ENCODE measurements around the gene POLG. TPM values are rescaled to one million over a fixed set of nuclear protein-coding genes. Genes with fewer than 3 reads are reported as not detected.
"Not testable (repeated sequence)": the region's sequence is repeated elsewhere in the genome, so short reads cannot be mapped to it uniquely, and the experiment has no call there.

The POLG gene
- polyA plus RNA-seq, 3 donors, result 19.6 to 44.8 (median 31.3) TPM

DNA sequence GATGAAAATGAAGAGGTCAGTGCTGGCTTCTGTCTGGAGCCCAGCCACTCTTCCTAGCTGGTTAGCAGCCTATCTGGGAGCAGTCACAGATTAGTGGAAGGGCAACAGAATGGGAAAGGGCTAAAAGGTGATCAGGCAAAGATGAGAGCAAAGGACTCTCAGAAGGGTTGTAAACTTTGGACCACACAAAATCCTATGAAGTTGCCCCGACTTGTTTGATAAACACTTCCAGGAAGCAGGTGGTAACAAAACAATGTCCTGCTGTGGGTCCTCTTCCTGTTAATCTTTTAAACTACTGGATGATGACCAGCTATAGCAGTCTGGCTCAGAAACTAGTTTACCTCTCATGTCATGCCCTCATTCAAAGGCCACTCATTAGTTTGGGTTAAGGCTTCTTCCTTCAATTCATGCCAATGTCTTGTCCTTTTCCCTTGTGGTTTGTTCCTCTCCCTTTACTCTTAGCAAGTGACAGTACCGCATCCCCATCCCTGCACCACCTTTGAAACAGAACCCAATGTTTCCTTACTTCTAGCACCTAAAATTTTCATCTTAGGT is 19.2 kb downstream of the POLG start:
- WGBS, 3 donors, result 66 to 85% (median 71%) methylated on average over 2 of the region's 2 CpGs

DNA sequence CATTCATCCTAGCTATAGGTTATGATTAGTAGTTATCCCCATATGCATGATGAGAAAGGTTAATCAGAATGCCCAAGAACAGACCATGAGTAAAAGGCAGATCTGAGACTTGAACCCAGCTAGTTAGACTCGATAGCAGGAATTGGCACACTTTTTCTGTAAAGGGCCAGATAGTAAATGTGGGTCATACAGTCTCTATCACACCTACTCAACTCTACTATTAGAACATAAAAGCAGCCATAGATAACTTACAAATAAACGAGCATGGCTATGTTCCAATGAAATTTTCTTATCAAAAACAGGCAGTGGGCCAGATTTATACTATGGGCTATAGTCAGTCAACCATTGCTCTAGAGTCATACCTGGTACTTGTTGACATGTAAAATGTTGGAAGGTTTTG is 24.6 kb downstream of the POLG start:
- WGBS, 3 donors, result 42 to 89% (median 81%) methylated on average over 2 of the region's 2 CpGs
- no peak overlapping the region for H3K27ac ChIP-seq (ENCODE audit: low read depth, low read length)

More for the DNA sequence above, 19.2 kb downstream of the POLG start:
- no peak overlapping the region for H3K27ac ChIP-seq (ENCODE audit: low read depth, low read length)

DNA sequence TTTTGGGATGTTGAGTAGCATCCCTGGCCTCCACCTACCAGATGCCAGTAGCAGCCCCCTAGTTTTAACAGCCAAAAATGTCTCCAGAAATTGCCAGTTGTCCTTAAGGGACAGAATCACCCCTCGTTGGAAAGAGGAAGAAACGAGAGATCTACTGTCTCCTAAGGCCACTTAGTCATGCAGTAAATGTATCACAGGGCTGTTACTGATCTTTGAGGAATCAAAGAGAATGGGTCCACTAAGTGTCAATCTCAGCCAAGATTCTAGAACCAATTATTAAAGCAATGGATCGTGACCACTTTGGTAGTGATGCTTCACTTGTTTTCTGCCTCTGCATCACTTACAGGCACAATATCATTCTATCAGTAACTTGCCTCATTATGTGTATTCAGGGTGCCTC is 26.4 kb downstream of the POLG start:
- no peak overlapping the region for H3K27ac ChIP-seq (ENCODE audit: low read depth, low read length)
- WGBS, 3 donors, result 62 to 66% (median 63%) methylated on average over 3 of the region's 3 CpGs

DNA sequence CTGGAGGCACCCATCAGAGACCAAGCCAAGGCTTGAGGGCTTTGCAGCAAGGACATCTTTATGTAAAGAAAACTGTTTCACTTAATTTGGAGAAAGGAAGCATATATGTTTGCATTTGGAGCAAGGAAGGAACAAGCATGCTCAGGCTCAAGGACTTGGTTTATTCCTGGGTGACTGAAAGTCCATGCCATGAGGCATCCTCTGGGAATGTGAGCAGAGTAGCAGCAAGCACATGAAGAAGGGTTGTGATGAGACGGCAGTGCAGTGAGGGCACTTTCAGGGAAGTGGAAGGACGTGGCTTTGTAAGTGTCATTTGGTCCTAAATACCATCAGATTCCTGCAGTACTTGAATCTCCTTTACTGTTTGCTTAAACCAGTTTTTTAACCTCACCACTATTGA is 26.8 kb downstream of the POLG start:
- H3K27ac ChIP-seq (ENCODE audit: low read depth, low read length), result no peak overlapping the region
- 94 to 100% (median 98%) methylated on average over 2 of the region's 2 CpGs for whole genome bisulfite sequencing, 3 donors

DNA sequence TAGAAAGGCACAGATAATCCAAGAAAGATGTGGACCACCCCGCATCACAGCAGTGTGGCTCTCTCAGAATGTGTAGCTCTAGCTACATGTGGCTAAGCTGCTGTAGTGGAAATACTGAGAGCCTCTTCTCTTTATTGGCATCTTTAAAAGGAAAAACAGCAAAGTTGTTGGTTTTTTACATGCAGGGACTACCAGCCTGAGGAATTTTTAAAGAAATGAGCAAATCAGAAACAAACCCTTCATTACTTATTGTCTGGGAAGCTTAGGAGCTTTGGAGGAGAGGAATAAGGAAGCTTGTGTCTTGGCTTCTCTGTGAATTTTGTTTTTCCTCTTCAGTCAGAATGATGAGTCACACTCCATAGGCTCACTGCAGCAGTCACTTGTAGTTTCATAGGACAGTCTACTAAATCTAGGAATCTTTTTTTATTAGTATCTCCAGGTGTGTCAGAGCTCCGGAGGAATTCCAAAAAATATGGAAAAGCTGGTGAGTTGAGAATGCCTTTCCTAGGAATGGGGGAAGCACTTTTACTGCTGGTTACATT is 27.5 kb downstream of the POLG start:
- WGBS, 3 donors, result 97 to 100% (median 99%) methylated on average over 2 of the region's 2 CpGs
- H3K27ac ChIP-seq (ENCODE audit: low read depth, low read length), result no peak overlapping the region

DNA sequence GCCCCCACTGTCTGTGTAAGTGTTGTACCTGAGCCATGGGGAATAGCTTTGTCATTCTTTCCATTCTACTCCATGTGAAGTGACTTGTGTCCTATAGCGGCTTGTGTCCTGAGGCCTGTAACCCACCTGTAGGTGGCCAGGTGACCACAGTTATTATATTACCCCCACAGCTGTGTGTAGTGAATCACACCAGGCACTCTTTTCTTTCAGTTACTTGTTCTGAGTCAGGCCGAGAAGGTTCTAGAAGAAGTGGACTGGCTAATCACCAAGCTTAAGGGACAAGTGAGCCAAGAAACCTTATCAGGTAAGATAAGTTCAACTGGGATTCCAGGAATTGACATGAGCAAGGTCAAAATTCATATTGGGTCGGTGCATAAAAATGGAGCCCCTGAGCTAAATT is 29.2 kb downstream of the POLG start:
- WGBS, 3 donors, result 65 to 98% (median 92%) methylated on average over 3 of the region's 3 CpGs
- H3K27ac ChIP-seq (ENCODE audit: low read depth, low read length), result no peak overlapping the region

DNA sequence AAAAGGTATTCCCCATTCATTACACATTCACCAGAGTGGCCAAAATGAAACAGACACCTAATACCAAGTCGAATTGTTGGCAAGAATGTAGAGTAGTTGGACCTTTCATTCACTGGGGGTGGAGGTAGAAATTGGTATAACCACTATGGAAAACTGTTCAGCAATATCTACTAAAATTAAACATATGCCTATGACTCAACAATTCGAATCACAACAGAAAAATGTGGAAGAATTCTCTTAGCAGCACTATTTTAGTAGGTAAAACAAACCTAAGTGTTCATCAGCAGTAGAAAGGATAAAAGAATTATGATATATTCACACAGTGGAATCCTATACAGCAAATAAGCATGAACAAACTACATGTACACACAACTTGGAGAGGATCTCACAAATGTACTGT is 30.6 kb downstream of the POLG start:
- H3K27ac ChIP-seq (ENCODE audit: low read depth, low read length), result no peak overlapping the region
- WGBS, 3 donors, result 93 to 99% (median 96%) methylated on average over 2 of the region's 2 CpGs

DNA sequence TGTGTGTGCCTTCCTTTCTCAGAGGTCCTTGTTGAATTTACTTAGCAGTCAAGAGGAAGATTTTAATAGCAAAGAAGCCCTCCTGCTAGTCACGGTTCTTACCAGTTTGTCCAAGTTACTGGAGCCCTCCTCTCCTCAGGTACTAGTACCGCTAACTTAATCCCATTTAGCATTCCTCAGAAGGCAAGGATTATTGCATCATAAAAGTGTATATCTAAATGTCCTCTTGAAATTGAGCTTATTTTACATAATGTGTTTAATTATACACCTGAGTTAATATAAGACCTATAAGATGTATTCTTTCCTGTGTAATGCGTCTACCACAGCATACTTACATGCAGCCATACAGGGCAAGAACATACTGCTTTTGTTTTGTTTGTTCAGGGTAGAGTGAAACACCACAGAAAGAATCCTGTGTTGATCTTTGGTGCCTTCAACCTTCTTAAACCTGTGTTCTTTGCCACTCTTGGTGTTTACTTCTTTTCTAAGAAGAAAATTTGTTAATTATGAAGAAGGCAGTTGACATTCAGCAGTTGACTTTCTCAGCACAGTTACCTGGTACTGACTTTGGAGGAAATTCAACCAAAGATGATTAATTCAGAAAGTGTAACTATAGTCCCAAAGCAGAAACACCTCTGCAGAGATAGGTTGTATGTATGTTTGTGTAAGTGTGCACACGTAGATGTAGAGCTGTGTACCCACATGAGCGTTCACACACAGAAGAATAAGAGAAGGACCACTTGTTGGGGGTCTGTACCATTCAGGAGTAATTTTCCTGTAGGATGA is 33.1 kb downstream of the POLG start:
- WGBS, 3 donors, result 82 to 98% (median 86%) methylated on average over 5 of the region's 5 CpGs
- H3K27ac ChIP-seq (ENCODE audit: low read depth, low read length), result no peak overlapping the region

DNA sequence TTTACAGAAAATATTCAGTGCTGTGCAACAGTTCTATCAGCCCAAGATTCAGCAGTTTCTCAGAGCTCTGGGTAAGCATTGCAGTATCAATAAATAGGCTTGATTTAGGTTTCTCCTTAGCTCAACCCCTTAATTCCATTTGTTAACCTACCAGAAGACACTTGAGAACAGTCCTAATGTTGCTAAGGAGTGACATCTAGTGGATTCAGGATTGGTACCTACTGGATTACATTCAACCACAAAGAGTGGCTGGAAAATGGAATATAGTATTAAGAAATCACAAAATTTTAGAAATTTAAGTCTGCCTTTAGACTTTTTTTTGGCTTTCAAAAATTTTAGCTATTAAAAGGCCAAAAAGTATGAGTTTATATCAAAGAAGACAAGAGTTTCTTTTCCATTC is 34.7 kb downstream of the POLG start:
- H3K27ac ChIP-seq (ENCODE audit: low read depth, low read length), result no peak overlapping the region

DNA sequence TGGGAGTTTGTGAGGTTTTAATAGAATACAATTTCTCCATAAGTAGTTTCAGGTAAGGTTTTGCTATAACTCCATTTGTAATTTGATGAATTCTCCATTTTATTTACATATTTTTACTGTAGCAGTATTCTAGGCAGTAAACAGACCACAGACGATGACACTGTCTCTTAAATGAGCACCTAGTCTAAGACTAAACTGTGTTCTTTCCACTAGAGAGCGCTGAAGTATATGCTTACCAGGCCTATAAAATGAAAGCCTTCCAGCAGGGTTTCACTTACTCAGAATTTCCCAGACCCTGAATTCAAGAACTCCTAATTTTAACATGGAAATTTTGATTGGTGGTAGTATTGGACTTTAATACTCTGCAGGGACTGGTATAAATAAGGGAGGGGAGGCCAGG is 41.6 kb downstream of the POLG start:
- 96 to 98% (median 97%) methylated on average over 2 of the region's 2 CpGs for WGBS, 3 donors
- no peak overlapping the region for H3K27ac ChIP-seq (ENCODE audit: low read depth, low read length)

DNA sequence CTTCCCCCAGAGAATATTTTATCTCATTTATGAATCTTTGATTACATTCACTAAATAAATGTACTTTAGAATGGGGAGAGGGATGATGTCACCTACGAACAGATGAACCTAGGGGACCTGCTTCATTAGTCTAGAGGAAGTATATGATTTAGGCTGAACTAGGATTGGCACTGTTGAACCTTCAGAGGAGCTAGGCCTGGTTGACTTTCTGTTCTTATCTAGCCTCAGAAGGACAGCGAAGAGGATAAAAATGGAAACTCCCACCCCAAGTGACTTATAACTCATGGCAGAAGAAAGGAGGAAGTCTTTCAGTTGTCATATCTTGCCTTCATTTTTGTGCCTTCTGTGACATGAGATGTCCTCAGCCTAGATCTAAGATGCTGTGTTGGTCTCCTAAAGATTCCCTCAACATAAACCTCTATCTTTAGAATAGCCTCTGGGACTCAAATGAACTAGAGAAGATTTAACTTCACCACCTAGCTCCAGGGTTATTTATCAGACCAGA is 42.6 kb downstream of the POLG start:
- 92 to 100% (median 98%) methylated on average over 2 of the region's 2 CpGs for WGBS, 3 donors

DNA sequence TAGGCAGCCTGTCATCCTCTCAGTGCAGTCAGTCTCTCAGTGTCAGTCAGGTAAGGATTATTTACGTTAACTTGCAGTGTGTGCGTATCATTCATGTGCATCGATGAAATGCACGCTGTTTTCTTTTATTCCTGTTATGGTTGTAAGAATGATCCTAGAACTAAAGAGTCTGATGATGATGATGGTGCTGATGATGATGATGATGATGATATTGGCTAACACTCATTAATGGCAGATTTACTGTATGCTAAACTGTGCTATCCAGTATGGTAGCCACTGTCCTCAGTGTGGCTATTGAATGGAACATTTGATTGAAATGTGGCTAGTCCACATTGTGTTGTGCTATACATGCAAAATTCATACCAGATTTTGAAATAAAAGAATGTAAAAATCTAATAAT is 51.4 kb downstream of the POLG start:
- 84 to 98% (median 86%) methylated on average over 4 of the region's 4 CpGs for WGBS, 3 donors
- H3K27ac ChIP-seq (ENCODE audit: low read depth, low read length), result no peak overlapping the region

More for the DNA sequence above, 42.6 kb downstream of the POLG start:
- H3K27ac ChIP-seq (ENCODE audit: low read depth, low read length), result no peak overlapping the region

DNA sequence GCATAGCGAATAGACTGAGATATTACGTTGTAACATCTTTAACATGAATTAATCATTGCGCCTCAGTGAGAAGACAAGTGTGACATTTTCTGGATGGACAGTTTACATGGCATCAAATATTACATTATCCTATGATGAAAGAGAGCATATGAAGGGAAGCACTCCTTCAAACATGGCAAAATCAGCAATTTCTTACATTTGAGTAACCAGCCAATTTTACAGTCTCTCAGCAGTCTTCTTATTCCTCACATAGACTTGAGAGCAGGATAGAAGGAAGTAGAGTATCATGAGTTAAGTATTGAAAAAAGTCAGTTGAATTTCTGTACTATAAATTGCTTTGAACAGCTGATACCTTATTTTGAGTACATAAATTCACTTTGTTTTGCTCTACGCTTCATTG is 52.0 kb downstream of the POLG start:
- 96 to 97% (median 96%) methylated on average over 4 of the region's 4 CpGs for WGBS, 3 donors
- no peak overlapping the region for H3K27ac ChIP-seq (ENCODE audit: low read depth, low read length)

DNA sequence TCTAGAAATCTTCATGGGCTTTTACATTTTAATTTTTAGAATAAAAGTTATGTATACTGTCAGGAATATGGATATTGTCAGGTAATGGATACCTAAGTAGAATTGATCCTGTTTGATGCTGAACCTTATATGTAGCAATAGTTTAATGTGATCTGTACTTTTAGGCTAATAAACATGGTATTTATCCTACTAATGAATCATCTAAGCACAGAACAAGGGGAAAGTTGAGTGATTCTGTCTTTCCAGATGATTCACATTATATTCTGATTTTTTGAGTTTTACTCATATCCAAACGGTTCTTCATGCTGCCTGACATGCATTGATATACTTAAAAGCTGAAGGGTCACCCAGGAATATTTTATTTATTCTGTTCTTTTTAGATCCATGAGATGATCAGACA is 56.3 kb downstream of the POLG start:
- WGBS, 3 donors, result 89 to 94% (median 89%) methylated on average over 1 of the region's 1 CpG
- no peak overlapping the region for H3K27ac ChIP-seq (ENCODE audit: low read depth, low read length)

DNA sequence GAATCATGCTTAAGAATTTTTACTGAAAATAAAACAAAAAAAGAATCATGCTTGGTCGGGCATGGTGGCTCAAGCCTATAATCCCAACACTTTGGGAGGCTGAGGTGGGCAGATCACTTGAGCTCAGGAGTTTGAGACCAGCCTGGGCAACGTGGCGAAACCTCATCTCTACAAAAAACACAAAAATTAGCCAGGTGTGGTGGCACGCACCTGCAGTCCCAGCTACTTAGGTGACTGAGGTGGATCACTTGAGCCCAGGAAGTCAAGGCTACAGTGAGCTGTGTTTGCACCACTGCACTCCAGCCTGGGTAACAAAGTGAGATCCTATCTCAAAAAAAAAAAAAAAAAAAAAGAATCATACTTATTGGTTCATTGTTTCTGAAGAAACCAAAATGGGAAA is 57.3 kb downstream of the POLG start:
- WGBS, 3 donors, result 95 to 97% (median 96%) methylated on average over 4 of the region's 4 CpGs
- not testable (repeated sequence) for H3K27ac ChIP-seq (ENCODE audit: low read depth, low read length)

Other genes starting within 250 kb of the POLG start
- gene ABHD2, start 246.4 kb downstream of the POLG start, polyA plus RNA-seq, result 10 to 100 TPM in 2 of 3 donors, 1 to 10 TPM in 1; 4.7 to 28.5 (median 13.4) TPM
- gene RLBP1, start 113.2 kb downstream of the POLG start, polyA plus RNA-seq, result not detected
- gene FANCI, start 90.8 kb downstream of the POLG start, polyA plus RNA-seq, result 1 to 10 TPM; 1.5 to 2.5 (median 1.6) TPM
- gene RHCG, start 161.8 kb upstream of the POLG start, polyA plus RNA-seq, result 1 to 10 TPM in 1 of 3 donors, under 1 TPM in 2; 0.56 to 5.3 (median 0.61) TPM
- under 1 TPM in 2 of 3 donors, not detected in 1; 0.05 to 0.06 TPM for gene TICRR, start 240.6 kb upstream of the POLG start, polyA plus RNA-seq